Body of pancreas (tissue), 4 donors: ENCODE results near the gene TIA1. TPM values are rescaled to one million over a fixed set of nuclear protein-coding genes. Genes with fewer than 3 reads are reported as not detected.
"Not testable (repeated sequence)": the region's sequence is repeated elsewhere in the genome, so short reads cannot be mapped to it uniquely, and the experiment has no call there.

ENCODE experiments used
- ATAC-seq: fragments of 150-250 bp; one replicate; pipeline ENCODE4 v1.9.1; 2016
- DNase-seq, 4 donors: peaks; one replicate each; pipeline ENCODE4 v3.0.0-alpha.2; 2019
- H3K27ac ChIP-seq, 4 donors: fragments of 200-600 bp; sonication (generic); 1 replicate in 3 of 4; 2 replicates in 1 of 4; pipeline versions ENCODE4 v1.5.1 to v1.6.1; 2016 to 2019; ENCODE audit warnings: mild to moderate bottlenecking in 1 of 4, mixed read lengths in 1 of 4, moderate library complexity in 1 of 4
- H3K27me3 ChIP-seq, 2 donors: fragments of 200-600 bp; sonication (generic); one replicate each; pipeline ENCODE4 v1.6.0; 2016; ENCODE audit warnings: mild to moderate bottlenecking in 1 of 2
- H3K36me3 ChIP-seq, 2 donors: fragments of 200-600 bp; sonication (generic); replicated peaks in 1 of 2; 2 replicates each; pipeline ENCODE4 v1.5.1; 2016; ENCODE audit warnings: low read depth in 2 of 2; ENCODE audit not compliant: insufficient read depth in 1 of 2
- H3K4me1 ChIP-seq: fragments of 200-600 bp; sonication (generic); one replicate; pipeline ENCODE4 v1.6.0; 2016
- H3K4me3 ChIP-seq, 2 donors: fragments of 200-600 bp; sonication (generic); 1 replicate in 1 of 2; 2 replicates in 1 of 2; pipeline ENCODE4 v1.5.1; 2016 to 2019
- H3K9me3 ChIP-seq, 3 donors: fragments of 200-600 bp; sonication (generic); 1 replicate in 2 of 3; 2 replicates in 1 of 3; pipeline ENCODE4 v1.5.1; 2016
- POLR2A ChIP-seq, 3 donors: fragments of 450-650 bp; IDR thresholded peaks; one replicate each; pipeline ENCODE4 v1.6.1; 2016; ENCODE audit warnings: antibody characterized with exemption in 3 of 3, mild to moderate bottlenecking in 2 of 3
- WGBS, 2 donors: methylation state at CpG; one replicate each; pipeline ENCODE4 v1.1.5; 2017; 5-methylcytosine and 5-hydroxymethylcytosine counted together
- intact Hi-C: fragments of 100-400 bp; cut with DNase I; formaldehyde crosslinking; loops from one replicate; pipeline ENCODE4 v1.15.1; 2023
- total RNA-seq, 2 donors: library from RNA; depleted of rRNA; stranded (reverse); fragments of >200 nt; gene quantifications; one replicate each; pipeline ENCODE4 v1.1.0, GENCODE V29; 2016
- TF ChIP-seq, protein P1 (sequence below), 7 experiments: fragments of 450-650 bp in 4 of 7; fragments of 200-600 bp in 3 of 7; sonication (generic) in 3 of 7; IDR thresholded peaks; one replicate each; pipeline ENCODE4 v1.5.1; 2016 to 2019; ENCODE audit warnings: antibody characterized with exemption in 7 of 7

TIA1 gene
- total RNA-seq, 2 donors from 2014 or later: 96.6 to 130 TPM

DNA sequence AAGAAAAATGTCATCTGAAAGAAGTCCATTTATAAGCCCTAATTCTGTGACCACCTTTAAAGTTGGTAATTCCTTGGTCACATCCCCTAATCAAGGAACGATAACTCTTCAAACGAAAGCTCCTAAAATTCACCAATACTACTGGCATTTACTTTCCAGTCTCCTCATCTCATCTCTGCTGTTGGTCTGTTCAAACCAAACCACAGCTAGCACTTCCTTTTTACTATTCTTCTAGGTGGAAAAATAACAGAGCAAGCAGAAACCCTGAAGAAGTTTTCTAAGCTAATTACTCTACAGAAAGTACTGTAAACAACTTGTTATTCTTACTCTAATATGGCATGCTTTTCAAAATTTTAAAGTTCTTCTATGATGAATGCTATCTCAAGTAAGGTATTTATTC, 21.6 kb downstream of the TIA1 start:
- DNase-seq: no peak
- 65 to 91% methylated on average over 2 of the region's 2 CpGs for WGBS, 2 donors
- peaks cover 15 to 46% of the 10 kb centered on the region in 2 donors for H3K36me3 ChIP-seq
- H3K4me3 ChIP-seq: no peak overlapping the region
- no peaks in the 10 kb centered on the region for H3K9me3 ChIP-seq
- intact Hi-C loops: no loop called here
- no peak for ATAC-seq
- no peak for TF ChIP-seq POLR2A (IDR thresholded peaks at IDR 0.05)
- TF ChIP-seq, protein P1, sequence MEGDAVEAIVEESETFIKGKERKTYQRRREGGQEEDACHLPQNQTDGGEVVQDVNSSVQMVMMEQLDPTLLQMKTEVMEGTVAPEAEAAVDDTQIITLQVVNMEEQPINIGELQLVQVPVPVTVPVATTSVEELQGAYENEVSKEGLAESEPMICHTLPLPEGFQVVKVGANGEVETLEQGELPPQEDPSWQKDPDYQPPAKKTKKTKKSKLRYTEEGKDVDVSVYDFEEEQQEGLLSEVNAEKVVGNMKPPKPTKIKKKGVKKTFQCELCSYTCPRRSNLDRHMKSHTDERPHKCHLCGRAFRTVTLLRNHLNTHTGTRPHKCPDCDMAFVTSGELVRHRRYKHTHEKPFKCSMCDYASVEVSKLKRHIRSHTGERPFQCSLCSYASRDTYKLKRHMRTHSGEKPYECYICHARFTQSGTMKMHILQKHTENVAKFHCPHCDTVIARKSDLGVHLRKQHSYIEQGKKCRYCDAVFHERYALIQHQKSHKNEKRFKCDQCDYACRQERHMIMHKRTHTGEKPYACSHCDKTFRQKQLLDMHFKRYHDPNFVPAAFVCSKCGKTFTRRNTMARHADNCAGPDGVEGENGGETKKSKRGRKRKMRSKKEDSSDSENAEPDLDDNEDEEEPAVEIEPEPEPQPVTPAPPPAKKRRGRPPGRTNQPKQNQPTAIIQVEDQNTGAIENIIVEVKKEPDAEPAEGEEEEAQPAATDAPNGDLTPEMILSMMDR (IDR thresholded peaks at IDR 0.05): no peak
- no peaks in the 10 kb centered on the region for H3K4me1 ChIP-seq
- no peak overlapping the region for H3K27ac ChIP-seq
- H3K27me3 ChIP-seq: no peaks in the 10 kb centered on the region

DNA sequence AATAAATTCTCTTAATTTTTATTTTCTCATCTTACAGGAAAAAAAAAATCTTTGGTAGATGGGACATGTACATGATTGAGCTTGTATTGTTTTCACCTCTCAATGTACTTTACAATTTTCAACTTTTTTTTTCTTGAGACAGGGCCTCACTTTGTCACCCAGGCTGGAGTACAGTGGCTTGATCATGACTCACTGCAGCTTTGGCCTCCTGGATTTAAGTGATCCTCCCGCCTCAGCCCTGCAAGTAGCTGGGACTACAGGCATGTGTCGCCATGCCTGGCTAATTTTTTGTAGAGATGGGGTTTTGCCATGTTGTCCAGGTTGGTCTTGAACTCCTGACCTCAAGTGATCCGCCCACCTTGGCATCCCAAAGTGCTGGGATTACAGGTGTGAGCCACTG, 25.1 kb downstream of the TIA1 start:
- not testable (repeated sequence) for ATAC-seq
- peaks cover 0 to 43% of the 10 kb centered on the region in 2 donors for H3K36me3 ChIP-seq
- WGBS, 2 donors: 92 to 100% methylated on average over 3 of the region's 3 CpGs

DNA sequence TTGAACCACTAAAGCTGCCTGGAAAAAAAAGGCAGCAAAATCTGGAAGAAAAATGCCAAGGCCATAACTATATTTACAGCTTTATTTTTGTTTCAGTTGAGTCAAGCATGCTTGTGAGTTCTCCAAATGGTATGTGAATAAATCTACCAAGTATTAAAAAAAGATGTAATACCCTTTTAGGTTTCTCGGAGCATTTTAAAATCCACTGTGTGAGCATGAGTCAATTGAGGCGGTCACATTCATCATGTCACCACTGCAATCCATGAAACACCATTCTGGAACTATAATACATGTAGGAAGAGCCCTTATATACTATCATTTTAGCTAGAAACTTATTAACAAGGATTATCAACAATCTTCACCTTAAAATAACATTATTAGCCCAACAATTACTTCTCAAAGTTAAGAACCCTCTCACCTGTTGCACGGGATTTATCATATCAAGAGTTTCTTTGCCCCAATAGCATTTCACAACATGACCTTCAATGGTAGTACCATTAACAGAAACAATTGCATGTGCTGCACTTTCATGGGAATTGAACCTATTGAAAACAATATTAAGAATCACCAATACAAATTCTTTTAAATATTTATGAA, 33.4 kb downstream of the TIA1 start:
- 68 to 70% methylated on average over 3 of the region's 3 CpGs for WGBS, 2 donors
- intact Hi-C loops: no loop called here

More for the DNA sequence above, 25.1 kb downstream of the TIA1 start:
- H3K27ac ChIP-seq, H3K4me3 ChIP-seq, H3K9me3 ChIP-seq, H3K27me3 ChIP-seq, H3K4me1 ChIP-seq, DNase-seq, intact Hi-C loops: not testable (repeated sequence)

DNA sequence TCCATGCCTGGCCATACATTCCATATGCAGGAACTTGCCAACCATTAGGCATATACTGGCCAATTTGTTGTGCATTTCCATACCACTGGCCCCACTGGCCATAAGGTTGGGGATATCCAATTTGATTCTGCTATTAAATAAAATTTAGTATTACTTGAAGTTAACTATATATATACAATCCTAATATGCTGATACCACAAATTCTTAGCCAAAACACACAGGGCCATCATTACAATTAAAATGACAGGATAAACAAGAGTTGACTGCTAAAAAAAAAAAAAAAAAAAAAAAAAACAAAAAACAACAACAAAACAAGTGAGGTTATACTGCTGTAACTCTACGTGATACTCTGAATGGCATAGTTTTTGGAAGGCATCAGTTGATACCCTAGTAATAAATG, 34.1 kb downstream of the TIA1 start:
- H3K27me3 ChIP-seq: no peaks in the 10 kb centered on the region
- intact Hi-C loops: no loop called here
- 48 to 95% methylated on average over 1 of the region's 1 CpG for WGBS, 2 donors
- peaks cover 0 to 27% of the 10 kb centered on the region in 2 donors for H3K36me3 ChIP-seq
- TF ChIP-seq POLR2A (IDR thresholded peaks at IDR 0.05): no peak
- TF ChIP-seq, protein P1 (IDR thresholded peaks at IDR 0.05): no peak
- DNase-seq (no peak), ATAC-seq (no peak)
- no peaks in the 10 kb centered on the region for H3K9me3 ChIP-seq
- H3K4me3 ChIP-seq: no peak overlapping the region
- peaks cover 4% of the 10 kb centered on the region for H3K4me1 ChIP-seq
- H3K27ac ChIP-seq: no peak overlapping the region

More for the DNA sequence above, 33.4 kb downstream of the TIA1 start:
- DNase-seq (no peak), ATAC-seq (no peak)
- Histone ChIP-seq H3K36me3 (peaks cover 0 to 31% of the 10 kb centered on the region in 2 donors), H3K27ac (no peak overlapping the region), H3K4me3 (no peak overlapping the region), H3K4me1 (peaks cover 4% of the 10 kb centered on the region), H3K27me3 (no peaks in the 10 kb centered on the region), H3K9me3 (no peaks in the 10 kb centered on the region)
- TF ChIP-seq, protein P1 (IDR thresholded peaks at IDR 0.05): no peak
- no peak for TF ChIP-seq POLR2A (IDR thresholded peaks at IDR 0.05)

DNA sequence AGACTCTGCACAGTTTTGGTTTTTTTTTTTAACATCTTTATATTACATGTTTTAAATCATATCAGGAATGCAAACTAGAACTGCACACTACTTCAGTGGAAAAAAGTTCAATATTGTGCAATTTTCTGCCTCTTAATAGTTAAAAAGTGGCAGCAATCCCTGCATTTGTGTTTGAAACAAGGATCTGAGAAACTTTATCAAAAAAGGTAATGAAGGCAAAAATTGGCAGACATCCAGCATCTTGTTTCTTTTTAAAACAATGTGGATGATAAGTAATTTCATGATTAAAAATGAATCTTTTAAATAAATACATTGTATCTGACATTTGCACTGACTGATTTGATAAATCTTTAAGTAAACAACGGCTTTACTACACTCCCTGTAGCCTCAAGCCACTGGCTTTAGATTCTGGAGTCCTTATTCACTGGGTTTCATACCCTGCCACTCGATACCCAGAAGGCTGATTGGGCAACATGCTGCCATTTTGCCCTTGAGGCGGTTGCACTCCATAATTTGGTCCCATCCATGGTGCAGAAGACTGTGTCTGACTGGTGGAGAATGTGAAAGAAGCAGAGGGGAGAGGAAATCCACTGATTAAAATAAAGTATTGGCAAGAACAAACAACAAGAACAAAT, 36.0 kb downstream of the TIA1 start:
- DNase-seq (no peak), ATAC-seq (no peak)
- peaks cover 4% of the 10 kb centered on the region for H3K4me1 ChIP-seq
- WGBS, 2 donors: 64 to 69% methylated on average over 3 of the region's 3 CpGs
- H3K36me3 ChIP-seq: peaks cover 0 to 20% of the 10 kb centered on the region in 2 donors
- no peaks in the 10 kb centered on the region for H3K9me3 ChIP-seq
- no peak overlapping the region for H3K4me3 ChIP-seq
- H3K27me3 ChIP-seq: no peaks in the 10 kb centered on the region
- intact Hi-C loops: no loop called here
- H3K27ac ChIP-seq: no peak overlapping the region
- TF ChIP-seq, protein P1 (IDR thresholded peaks at IDR 0.05): no peak
- no peak for TF ChIP-seq POLR2A (IDR thresholded peaks at IDR 0.05)
